OCI-LY3 (cell line): ENCODE measurements around the gene SLC8A1.

Experiments used
- H2AFZ ChIP-seq: fragments of 200-600, 300-600 bp; shearing (Covaris generic); 2 replicates; pipeline ENCODE4 v1.6.0; 2014; ENCODE audit warnings: antibody characterized with exemption, low read depth, low read length
- H3K27ac ChIP-seq: fragments of 200-600, 300-600 bp; sonication (generic); 2 replicates; pipeline ENCODE4 v1.5.1; 2014; ENCODE audit warnings: mild to moderate bottlenecking, low read length, moderate library complexity, mixed read lengths
- H3K27me3 ChIP-seq: fragments of 200-600, 300-600 bp; sonication (generic); 2 replicates; pipeline ENCODE4 v1.6.1; 2014; ENCODE audit warnings: low read depth, low read length, mixed read lengths
- H3K36me3 ChIP-seq: fragments of 200-600, 300-600 bp; sonication (generic); replicated peaks from 2 replicates; pipeline ENCODE3; 2014; ENCODE audit warnings: low read depth, low read length, mixed read lengths
- H3K4me1 ChIP-seq: fragments of 300-600, 200-600 bp; sonication (generic); 2 replicates; pipeline ENCODE4 v1.6.1; 2014; ENCODE audit warnings: low read length, mixed read lengths
- H3K4me2 ChIP-seq: fragments of 200-600, 300-600 bp; sonication (generic); 2 replicates; pipeline ENCODE4 v1.6.1; 2014; ENCODE audit warnings: low read length, mixed read lengths
- H3K4me3 ChIP-seq: fragments of 300-600, 200-600 bp; sonication (generic); 2 replicates; pipeline ENCODE4 v1.5.1; 2014; ENCODE audit warnings: antibody characterized with exemption, mild to moderate bottlenecking, low read length, moderate library complexity
- H3K79me2 ChIP-seq: fragments of 300-600, 200-600 bp; shearing (Covaris generic); 2 replicates; pipeline ENCODE4 v1.6.1; 2014; ENCODE audit warnings: mild to moderate bottlenecking, low read length, mixed read lengths
- H3K9ac ChIP-seq: fragments of 300-600, 200-600 bp; shearing (Covaris generic); 2 replicates; pipeline ENCODE4 v1.6.0; 2014; ENCODE audit warnings: mild to moderate bottlenecking, low read length, moderate library complexity
- H3K9me3 ChIP-seq: fragments of 200-600, 300-600 bp; shearing (Covaris generic); 2 replicates; pipeline ENCODE4 v1.6.1; 2014; ENCODE audit warnings: low read length, mixed read lengths; ENCODE audit not compliant: insufficient read depth
- H4K20me1 ChIP-seq: fragments of 200-600, 300-600 bp; sonication (generic); 2 replicates; pipeline ENCODE4 v1.6.1; 2016; ENCODE audit warnings: low read length, mixed read lengths; ENCODE audit not compliant: insufficient read depth
- CTCF ChIP-seq: fragments of 200-600, 300-600 bp; sonication (generic); IDR thresholded peaks from 2 replicates; pipeline ENCODE4 v1.5.1; 2014; ENCODE audit warnings: antibody characterized with exemption, low read length, low read depth
- EZH2phosphoT487 ChIP-seq: fragments of 200-600 bp; shearing (Covaris generic); IDR thresholded peaks from 2 replicates; pipeline ENCODE4 v1.6.1; 2018; ENCODE audit warnings: antibody characterized with exemption, mixed run types, low read depth

The SLC8A1 gene

GRCh38 chr2:40168032-40168431 lies 283.9 kb downstream of the SLC8A1 start:
- H3K4me3 ChIP-seq = no peak overlapping the region
- H3K79me2 ChIP-seq = no peaks in the 10 kb centered on the region
- no peak overlapping the region for H3K27ac ChIP-seq
- H2AFZ ChIP-seq = no peak overlapping the region
- no peaks in the 10 kb centered on the region for H3K9me3 ChIP-seq
- TF ChIP-seq EZH2phosphoT487 (no peak), CTCF (no peak)
- no peaks in the 10 kb centered on the region for H3K27me3 ChIP-seq
- no peak overlapping the region for H3K4me2 ChIP-seq
- H3K4me1 ChIP-seq = no peaks in the 10 kb centered on the region
- no peak overlapping the region for H3K9ac ChIP-seq
- H4K20me1 ChIP-seq = no peaks in the 10 kb centered on the region
- H3K36me3 ChIP-seq = no peaks in the 10 kb centered on the region

GRCh38 chr2:40166006-40166405 lies 285.9 kb downstream of the SLC8A1 start:
- Histone ChIP-seq H3K36me3 (no peaks in the 10 kb centered on the region), H3K27ac (no peak overlapping the region), H3K4me1 (no peaks in the 10 kb centered on the region), H3K4me2 (no peak overlapping the region), H3K27me3 (no peaks in the 10 kb centered on the region), H4K20me1 (no peaks in the 10 kb centered on the region), H3K4me3 (no peak overlapping the region), H3K9ac (no peak overlapping the region), H3K79me2 (no peaks in the 10 kb centered on the region), H2AFZ (no peak overlapping the region), H3K9me3 (no peaks in the 10 kb centered on the region)
- no peak for TF ChIP-seq CTCF
- no peak for TF ChIP-seq EZH2phosphoT487

GRCh38 chr2:40165509-40165844 lies 286.4 kb downstream of the SLC8A1 start:
- no peak overlapping the region for H3K4me3 ChIP-seq
- H3K4me2 ChIP-seq = no peak overlapping the region
- no peaks in the 10 kb centered on the region for H3K79me2 ChIP-seq
- no peaks in the 10 kb centered on the region for H3K9me3 ChIP-seq
- no peaks in the 10 kb centered on the region for H3K4me1 ChIP-seq
- no peak overlapping the region for H2AFZ ChIP-seq
- no peak overlapping the region for H3K27ac ChIP-seq
- no peaks in the 10 kb centered on the region for H3K36me3 ChIP-seq
- H3K9ac ChIP-seq = no peak overlapping the region
- TF ChIP-seq EZH2phosphoT487 = no peak
- H4K20me1 ChIP-seq = no peaks in the 10 kb centered on the region
- H3K27me3 ChIP-seq = no peaks in the 10 kb centered on the region

GRCh38 chr2:40164736-40165508 lies 287.0 kb downstream of the SLC8A1 start:
- no peaks in the 10 kb centered on the region for H3K36me3 ChIP-seq
- no peaks in the 10 kb centered on the region for H3K4me1 ChIP-seq
- no peak overlapping the region for H2AFZ ChIP-seq
- H3K27me3 ChIP-seq = no peaks in the 10 kb centered on the region
- no peak overlapping the region for H3K9ac ChIP-seq
- H3K27ac ChIP-seq = no peak overlapping the region
- no peak overlapping the region for H3K4me2 ChIP-seq
- no peaks in the 10 kb centered on the region for H3K9me3 ChIP-seq
- no peak for TF ChIP-seq CTCF
- TF ChIP-seq EZH2phosphoT487 = no peak
- H3K79me2 ChIP-seq = no peaks in the 10 kb centered on the region
- H3K4me3 ChIP-seq = no peak overlapping the region
- no peaks in the 10 kb centered on the region for H4K20me1 ChIP-seq
